AML-193 (cell line): ENCODE results near the gene RNF166.
A peak's percentile ranks its signal among the peaks of the same experiment; 100 is the strongest.

Source experiments
- DNase-seq, 2 experiments: peaks; one replicate each; lab custom pipeline; 2025; lab: John Stamatoyannopoulos, UW

Gene RNF166, protein sequence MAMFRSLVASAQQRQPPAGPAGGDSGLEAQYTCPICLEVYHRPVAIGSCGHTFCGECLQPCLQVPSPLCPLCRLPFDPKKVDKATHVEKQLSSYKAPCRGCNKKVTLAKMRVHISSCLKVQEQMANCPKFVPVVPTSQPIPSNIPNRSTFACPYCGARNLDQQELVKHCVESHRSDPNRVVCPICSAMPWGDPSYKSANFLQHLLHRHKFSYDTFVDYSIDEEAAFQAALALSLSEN

GRCh38 chr16:88706229-88706964 lies at the start of gene RNF166, which contains the start of gene CTU2:
RNF166 (minus strand) TSS chr16:88706408; CDS start chr16:88706325, 83 bp downstream.
CTU2 (plus strand) TSS chr16:88706503; CDS start chr16:88706531, 28 bp downstream.
- peak; percentile 61 to 74 for DNase-seq

GRCh38 chr16:88754912-88755744 lies 48.9 kb upstream of the RNF166 start:
- no peak for DNase-seq

DNA sequence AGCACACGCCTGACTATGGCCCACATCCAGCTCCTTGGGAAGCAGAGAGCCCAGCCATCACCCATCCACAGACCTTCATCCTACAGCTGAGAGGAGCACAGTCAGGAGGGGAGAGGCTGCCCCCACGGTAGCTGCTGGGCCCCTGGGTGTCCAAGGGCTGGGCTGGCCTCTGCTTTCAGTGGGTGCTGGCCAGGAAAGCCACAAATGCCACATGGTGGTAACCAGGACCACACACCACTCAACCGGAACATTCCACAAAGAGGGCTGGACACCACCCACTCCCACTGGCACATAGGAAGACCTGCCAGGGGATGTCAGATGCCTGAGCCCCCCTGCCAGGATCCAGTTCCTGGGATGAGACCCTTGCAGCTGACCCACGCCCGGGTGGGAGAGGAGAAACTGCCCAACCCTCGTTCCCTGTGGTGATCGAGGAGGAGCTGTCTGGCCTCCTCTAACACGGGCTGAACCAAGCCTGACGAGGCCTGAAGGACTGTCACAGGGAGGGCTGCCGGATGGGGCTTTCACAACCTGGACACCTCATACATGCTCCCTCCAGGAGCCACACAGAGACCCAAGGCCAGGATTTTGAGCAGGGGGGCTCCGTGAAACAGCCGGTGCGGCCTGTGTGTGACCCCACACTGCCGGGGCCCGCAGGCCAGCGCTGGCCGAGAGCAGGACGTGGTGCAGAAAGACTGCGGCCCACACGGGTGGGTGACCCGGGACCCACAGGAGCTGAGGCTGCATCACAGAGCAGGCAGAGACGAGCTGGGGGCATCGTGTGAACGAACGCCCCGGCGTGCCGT lies 48.1 kb upstream of the RNF166 start:
- DNase-seq = no peak

GRCh38 chr16:88753602-88754001 lies 47.4 kb upstream of the RNF166 start:
- DNase-seq = no peak

DNA sequence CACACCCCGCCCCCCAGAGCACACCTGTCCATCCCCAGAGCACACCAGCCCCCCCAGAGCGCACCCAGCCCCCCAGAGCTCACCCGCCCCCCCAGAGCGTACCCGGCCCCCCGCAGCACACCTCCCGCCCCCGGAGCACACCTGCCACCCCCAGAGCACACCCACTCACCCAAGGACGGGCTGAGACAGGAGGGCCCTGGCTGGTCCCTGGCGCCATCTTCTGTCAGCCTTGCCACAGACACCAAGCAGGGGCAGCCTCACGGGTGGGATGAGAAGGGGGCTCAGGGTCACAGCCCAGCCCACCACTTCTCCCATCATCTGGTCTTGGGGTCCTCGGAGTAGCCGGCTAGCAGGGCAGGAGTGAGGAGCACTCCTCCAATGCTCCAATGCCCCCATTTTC lies 47.0 kb upstream of the RNF166 start:
- no peak for DNase-seq

- no peak for DNase-seq
Observed at GRCh38 chr16:88752386-88753002, 46.3 kb upstream of the RNF166 start.

DNA sequence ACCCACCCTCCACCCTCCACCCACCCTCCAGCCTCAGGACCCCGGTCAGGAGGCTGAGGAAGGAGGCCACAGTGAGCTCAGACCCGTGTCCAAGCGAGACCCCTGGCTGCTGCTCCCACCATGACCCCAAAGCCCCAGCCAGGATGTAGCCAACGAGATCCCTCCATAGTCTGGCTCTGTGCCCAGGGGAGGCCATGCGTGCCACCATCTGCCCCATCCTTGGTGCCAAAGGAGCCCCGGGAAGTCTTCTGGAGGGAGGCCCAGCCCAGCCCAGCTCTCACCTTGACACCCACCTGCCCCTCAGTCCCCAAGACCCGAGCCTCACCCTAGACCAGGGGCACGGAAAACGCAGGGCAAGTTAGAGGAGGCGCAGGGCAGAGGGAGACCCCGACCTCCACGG lies 44.6 kb upstream of the RNF166 start:
- no peak for DNase-seq

DNA sequence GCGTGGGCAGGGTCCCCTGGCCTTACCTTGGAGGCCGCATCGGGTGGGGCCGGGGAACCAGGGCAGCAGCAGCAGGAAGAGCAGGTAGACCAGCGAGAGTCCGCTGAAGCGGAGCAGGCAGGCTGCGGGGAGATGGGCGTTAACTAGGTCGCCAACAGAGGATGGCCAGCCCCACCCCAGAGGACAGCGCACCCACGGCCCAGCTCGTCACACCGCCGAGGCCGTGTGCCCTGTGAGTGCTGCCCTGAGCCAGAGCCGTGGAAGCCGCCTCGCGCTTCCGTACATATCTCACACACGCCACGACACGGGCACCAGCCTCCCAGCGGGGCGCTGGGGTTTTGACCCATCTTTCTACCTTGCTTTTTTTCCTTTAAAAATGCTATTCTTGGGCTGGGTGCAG lies 43.1 kb upstream of the RNF166 start:
- no peak for DNase-seq

- DNase-seq = no peak
Observed at GRCh38 chr16:88748364-88748763, 42.2 kb upstream of the RNF166 start.

GRCh38 chr16:88747588-88748301 lies 41.5 kb upstream of the RNF166 start:
- DNase-seq = peak; percentile 74 to 81

DNA sequence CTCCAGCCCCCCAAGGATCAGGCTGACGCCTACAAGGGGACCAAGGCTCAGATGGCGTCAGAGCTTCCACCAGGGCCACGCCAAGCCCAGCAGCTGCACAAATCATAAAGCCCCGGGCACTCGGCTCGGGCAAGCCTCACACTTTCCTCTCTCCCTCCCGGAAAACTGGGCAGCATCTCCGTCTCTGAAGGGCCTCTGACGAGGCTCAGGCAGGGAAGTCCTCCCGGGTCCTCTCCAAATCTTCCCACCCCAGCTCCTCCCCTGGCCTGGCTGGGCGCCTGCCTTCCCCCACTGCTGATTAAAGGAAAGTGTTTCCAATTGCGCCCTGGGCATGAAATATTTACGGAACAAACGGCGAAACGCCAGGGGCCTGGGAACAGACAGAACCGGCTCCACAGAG lies 40.3 kb upstream of the RNF166 start:
- DNase-seq = no peak

DNA sequence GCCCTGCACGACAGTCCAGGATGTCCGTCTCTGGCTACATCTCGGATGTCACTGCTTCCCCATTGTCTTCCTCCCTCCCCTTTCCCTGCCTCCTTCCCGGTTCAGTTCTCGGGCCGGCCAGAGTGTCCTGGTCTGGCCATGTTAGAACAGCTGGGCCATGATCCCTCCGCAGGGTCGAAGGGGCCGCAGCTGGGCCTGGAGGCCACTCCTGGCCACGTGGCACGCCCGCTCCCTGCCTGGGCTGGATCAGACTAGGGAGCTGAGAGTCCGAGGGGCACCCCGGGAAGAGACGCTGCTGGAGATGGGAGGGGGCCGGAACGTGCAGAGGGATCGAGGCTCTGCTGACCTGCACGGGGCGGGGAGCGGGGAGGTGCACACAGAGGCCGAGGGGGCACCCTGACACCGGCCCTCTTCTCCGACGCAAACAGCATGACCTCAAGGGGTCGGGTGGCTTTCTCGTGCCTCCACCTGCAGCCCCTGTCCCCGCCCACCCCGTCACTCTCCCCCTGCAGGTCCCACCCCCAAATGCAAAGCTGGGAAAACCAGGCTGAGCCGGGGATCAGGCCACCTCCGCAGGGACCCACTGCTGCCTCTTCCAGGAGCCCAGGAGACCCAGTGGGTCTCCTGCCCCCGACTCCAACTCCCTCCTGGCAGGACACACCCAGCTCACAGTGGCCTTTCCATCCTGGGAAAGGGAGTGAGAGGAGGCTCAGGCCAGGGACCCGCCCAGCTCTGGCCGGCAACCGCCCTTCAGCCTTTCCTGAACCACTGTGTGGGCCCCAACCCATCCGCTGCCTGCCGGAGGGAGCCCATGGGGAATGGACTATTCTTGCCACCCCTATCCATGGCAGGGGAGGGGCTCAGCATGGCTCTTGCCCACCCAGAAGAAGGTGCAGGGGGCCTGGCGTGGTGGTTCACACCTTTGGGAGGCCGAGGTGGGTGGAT lies 38.6 kb upstream of the RNF166 start:
- no peak for DNase-seq

GRCh38 chr16:88743693-88744576 lies 37.7 kb upstream of the RNF166 start:
- peak in 1 of 2 experiments; percentile 19 for DNase-seq

DNA sequence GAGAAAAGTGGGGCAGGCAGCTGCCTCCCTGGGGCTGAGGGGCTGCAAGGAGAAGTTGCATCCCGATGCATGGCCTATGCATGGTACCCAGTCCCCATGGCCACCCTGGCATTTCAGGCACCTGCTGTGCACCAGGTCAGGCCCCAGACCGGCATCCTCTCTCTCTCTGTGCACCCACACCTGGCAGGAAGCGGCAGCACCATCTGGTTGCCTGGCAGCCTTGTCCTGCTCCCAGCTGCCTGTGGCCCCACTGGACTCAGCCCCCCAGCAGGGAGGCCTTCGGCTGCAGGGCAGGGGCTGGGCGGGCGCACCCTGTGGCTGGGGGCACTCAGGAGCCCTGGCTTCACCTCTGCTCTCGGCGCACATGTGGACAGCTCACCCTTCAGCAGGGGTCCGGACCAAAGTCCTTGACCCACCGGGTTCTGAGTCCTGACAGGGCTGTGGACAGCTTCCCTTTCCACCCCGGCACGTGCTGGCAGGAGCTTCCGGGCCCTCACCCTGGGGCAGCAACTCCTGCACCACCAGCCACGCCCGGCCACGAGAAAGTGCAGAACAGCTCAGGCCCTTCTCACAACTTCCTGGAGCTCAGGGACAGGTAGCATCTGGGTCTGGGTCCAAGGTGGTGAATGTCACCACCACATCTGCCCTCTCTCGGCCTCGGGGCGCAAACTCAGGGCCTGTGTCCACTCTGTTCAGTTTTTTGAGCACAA lies 36.8 kb upstream of the RNF166 start:
- DNase-seq = no peak

GRCh38 chr16:88741368-88741767 lies 35.2 kb upstream of the RNF166 start:
- no peak for DNase-seq

GRCh38 chr16:88740727-88741055 lies 34.5 kb upstream of the RNF166 start:
- no peak for DNase-seq

GRCh38 chr16:88739977-88740726 lies 33.9 kb upstream of the RNF166 start:
- DNase-seq = no peak
